ENCODE results near the gene ACSL1.
A peak's percentile ranks its signal among the peaks of the same experiment; 100 is the strongest.
"Not testable (repeated sequence)": the region's sequence is repeated elsewhere in the genome, so short reads cannot be mapped to it uniquely, and the experiment has no call there.

ACSL1 gene

GRCh38 chr4:184750926-184751584 is 74.7 kb downstream of the ACSL1 start:
- DNase-seq = no peak

DNA sequence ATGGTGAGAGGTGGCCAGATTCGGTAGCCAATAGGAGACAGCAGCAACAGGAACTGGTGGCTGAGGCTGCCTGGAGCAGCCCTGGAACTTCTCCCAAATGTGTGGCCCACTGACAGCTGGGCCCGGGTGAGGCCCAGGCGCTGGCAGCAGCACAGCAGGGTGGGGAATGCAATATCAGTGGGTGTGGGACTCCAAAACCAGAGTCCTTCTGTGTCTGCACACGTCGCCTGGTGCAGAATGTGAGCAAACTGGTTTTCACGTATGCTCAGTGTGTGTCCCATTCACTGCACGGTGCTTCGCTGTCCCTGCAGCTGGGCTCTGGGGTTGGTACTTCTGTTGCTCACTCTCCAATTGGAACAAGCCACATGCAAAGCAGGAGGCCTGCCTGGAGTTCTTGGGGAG is 77.5 kb downstream of the ACSL1 start:
- no peak for DNase-seq

GRCh38 chr4:184747034-184747830 is 78.5 kb downstream of the ACSL1 start:
- DNase-seq = no peak

- DNase-seq = peak; percentile 14 to 32
These were observed 79.7 kb downstream of the ACSL1 start for GRCh38 chr4:184745831-184746795.

DNA sequence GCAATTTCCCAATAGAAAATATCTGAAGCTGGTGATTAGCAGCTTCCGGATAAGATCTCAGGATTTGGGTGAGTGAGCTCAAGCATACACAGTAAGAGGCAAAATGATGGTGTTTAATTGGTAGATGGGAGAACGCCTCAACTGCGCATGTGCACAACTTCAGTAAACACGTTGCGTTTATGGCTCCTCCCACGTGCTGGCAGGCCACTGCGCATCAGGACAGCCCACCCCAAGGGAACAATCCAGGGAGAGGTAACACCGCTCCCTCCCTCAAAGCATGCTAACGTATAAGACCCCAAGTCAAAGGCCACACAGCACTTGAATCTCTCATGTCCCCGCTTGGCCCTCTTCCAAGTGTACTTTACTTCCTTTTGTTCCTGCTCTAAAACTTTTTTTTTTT is 81.5 kb downstream of the ACSL1 start:
- DNase-seq = no peak

GRCh38 chr4:184743650-184744049 is 82.1 kb downstream of the ACSL1 start:
- no peak for DNase-seq

DNA sequence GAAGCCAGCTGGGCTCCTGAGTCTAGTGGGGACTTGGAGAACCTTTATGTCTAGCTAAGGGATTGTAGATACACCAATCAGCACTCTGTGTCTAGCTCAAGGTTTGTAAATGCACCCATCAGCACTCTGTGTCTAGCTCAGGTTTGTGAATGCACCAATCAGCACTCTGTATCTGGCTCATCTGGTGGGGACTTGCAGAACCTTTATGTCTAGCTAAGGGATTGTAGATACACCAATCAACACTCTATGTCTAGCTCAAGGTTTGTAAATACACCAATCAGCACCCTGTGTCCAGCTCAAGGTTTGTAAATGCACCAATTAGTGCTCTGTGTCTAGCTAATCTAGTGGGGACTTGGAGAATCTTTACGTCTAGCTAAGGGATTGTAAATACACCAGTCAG is 84.1 kb downstream of the ACSL1 start:
- DNase-seq = not testable (repeated sequence)

DNA sequence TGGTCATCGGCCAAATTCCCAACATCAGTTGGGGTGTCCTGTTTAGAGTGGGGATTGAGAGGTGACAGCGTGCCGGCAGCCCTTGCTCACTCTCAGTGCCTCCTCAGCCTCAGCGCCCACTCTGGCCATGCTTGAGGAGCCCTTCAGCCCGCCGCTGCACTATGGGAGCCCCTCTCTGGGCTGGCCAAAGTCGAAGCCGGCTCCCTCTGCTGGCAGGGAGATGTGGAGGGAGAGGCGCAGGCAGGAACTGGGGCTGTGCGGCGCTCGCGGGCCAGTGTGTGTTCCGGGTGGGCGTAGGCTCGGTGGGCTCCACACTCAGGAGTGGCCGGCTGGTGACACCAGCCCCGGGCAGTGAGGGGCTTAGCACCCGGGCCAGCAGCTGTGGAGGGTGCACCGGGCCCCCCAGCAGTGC is 84.8 kb downstream of the ACSL1 start:
- no peak for DNase-seq

DNA sequence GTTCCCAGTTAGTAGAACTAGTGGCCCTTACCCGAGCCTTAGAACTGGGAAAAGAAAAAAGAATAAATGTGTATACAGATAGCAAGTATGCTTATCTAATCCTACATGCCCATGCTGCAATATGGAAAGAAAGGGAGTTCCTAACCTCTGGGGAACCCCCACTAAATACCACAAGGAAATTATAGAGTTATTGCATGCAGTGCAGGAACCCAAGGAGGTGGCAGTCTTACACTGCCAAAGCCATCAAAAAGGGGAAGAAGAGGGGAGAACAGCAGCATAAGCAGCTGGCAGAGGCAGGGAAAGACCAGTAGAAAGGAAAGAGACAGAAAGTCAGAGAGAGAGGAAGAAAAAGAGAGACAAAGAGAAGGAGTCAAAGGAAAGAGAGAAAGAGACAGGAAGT is 86.2 kb downstream of the ACSL1 start:
- not testable (repeated sequence) for DNase-seq

GRCh38 chr4:184734758-184735157 is 91.0 kb downstream of the ACSL1 start:
- no peak for DNase-seq

DNA sequence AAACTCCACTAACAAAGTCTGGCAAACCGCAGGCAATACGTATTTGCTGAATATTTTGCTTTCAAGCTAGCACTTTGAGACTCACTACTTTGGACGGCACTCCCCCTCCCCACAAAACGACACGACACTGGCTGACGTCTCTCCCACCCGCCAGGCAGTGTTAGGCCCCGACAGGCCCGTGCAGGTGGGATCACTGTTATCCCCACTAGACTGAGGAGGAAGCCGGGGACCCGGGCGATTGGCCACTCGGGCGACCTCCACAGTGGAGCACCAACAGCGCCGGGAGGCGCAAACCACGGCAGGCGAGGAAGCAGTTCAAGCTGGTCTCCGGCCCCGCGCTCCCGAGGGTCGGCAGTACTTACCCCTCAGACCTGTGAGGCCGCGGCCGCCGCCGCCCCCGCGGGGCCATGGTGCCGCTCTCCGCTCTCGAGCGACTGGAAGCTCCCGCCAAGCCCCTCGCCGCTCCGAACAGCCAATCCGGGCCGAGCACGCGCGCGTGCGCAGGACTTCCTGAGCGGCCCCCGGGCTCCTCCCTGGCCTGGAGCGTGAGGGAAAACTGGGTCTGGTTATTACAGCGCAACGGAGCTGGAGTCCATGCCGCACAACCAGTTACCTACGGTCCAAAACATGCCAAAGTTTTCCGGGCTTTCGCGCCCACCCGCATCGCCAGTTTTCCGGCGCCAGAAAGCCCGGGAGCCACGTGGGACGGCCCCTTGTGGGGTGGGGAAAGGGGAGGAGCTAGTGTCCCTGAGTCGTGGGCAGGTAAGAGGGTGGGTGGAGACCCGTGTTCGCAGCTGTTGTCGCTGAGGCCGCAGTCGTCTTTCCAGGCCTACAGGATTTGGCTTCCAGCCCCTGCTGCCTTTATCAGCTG is 91.9 kb downstream of the ACSL1 start, which contains the start of gene CENPU:
TSS of gene CENPU (minus strand) at position 443 of the 871 bp plus-strand sequence. CDS start at position 409, 34 bp downstream.
- peak; percentile 88 to 91 for DNase-seq

- no peak for DNase-seq
These were observed 93.6 kb downstream of the ACSL1 start for GRCh38 chr4:184732126-184732525.

- no peak for DNase-seq
These were observed 94.7 kb downstream of the ACSL1 start for GRCh38 chr4:184731056-184731455.

GRCh38 chr4:184729946-184730345 is 95.8 kb downstream of the ACSL1 start:
- DNase-seq = no peak

DNA sequence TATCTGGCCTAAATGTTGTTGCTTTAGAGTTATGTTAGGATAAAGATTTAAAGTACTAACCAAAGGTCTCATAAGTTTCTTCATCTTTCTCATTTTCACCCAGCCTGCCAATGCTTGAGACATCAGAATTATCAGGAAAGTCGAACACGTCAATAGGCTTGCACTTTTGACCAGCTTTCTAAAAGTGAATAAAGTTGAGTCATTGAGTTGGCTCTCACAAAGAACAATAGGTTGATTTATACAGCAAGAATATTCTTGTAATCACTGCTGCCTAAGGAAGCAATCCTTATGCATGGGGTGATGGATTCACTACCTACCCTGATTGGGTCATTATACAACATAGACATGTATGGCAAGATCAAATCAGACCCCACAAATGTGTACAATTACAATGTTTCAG is 96.9 kb downstream of the ACSL1 start:
- no peak for DNase-seq

GRCh38 chr4:184727430-184727829 is 98.3 kb downstream of the ACSL1 start:
- DNase-seq = no peak

DNA sequence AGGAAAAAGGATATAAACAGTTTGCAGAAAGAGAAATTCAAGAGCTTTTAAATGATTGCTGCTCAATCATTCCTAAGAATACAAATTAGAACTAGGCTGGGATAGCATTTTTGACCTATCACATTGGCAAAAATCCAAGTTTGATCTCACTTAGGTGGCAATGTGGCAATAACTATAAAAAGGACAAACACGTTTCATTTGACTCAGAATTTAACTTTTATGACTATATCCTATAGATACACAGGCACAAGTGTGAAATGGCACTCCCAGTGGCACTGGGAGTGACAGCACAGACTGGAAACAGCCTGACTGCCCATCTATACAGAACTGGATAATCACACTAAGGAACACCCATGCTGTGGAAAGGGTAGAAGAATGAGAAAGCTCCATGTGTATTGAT is 103.0 kb downstream of the ACSL1 start:
- no peak for DNase-seq

DNA sequence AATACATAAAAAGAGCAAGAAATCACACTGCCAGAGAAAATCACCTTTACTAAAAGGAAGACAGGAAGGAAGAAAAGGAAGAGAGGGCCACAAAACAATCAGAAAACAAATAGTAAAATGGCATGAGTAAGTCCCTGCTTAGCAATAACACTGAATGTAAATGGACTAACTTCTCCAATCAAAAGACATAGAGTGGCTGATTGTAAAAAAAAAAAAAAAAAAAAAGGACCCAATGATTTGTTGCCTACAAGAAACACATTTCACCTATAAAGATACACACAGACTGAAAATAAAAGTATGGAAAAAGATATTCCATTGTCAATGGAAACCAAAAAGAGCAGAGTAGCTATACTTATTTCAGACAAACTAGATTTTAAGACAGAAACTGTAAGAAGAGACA is 104.5 kb downstream of the ACSL1 start:
- DNase-seq = no peak

DNA sequence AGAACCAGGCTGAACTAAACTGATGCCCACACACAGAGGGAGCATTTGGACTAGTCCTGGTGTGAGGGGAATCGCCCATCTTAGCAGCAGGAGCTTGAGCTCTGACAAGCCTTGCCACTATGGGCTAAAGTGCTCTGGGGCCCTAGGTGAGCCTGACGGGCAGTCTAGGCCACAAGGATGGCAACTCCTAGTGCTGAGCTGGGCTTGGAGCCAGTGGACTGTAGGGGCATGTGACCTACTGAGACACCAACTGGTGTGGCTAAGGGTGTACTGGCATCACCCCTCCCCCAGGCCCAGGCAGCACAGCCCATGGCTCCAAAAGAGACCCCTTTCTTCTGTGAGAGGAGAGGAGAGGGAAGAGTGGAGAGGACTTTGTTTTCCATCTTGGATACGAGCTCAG is 106.4 kb downstream of the ACSL1 start:
- no peak for DNase-seq

DNA sequence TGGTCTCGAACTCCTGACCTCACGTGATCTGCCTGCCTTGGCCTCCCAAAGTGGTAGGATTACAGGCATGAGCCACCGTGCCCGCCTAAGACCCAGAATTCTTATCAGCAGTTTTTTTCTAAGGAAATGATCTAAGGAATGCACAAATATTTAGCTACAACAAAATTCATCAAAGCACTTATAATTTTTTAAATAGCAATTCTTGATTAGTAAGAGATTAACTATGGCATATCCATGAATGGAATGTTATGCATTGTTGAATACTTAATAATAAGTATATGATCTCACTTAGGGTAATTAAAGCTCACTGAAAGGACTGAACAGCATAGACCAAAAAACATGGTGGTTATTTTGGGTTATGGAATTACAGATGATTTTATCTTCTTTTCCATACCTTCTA is 110.2 kb downstream of the ACSL1 start:
- no peak for DNase-seq

- DNase-seq = no peak
These were observed 111.9 kb downstream of the ACSL1 start for GRCh38 chr4:184713887-184714286.

DNA sequence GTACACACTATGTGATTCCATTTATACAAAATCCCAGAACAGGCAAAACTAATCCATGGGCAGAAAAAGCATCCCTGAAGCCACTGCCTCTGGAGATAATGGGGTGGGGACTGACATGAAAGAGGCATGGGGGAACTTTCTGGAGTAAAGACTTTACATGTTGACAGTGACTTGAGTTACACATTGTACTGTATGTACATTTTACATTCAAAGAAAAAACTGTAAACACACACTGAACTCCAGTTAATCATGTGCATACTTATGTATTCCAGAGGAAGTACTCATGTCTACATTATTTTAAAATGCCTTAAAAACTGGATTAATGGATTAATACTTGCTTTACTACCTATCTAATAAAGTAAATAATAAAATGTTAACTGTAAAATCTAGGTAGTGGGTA is 113.4 kb downstream of the ACSL1 start:
- DNase-seq = no peak
